Thymus (tissue), 11 donors: ENCODE data around the gene ZNF385B. TPM values are rescaled to one million over a fixed set of nuclear protein-coding genes. Genes with fewer than 3 reads are reported as not detected.

Source experiments
- DNase-seq, 9 donors: peaks; one replicate each; pipeline ENCODE4 v3.0.0-alpha.2; 2013; ENCODE audit warnings: low spot score in 9 of 9, low read depth in 6 of 9, missing footprints in 1 of 9
- H3K27ac ChIP-seq, 2 donors: one replicate each; pipeline ENCODE4 v1.5.1; 2013; ENCODE audit warnings: control low read depth in 1 of 2, low read depth in 1 of 2, low read length in 1 of 2, mild to moderate bottlenecking in 1 of 2, moderate library complexity in 1 of 2
- H3K27me3 ChIP-seq, 2 donors: one replicate each; pipeline ENCODE4 v1.5.1; 2013; ENCODE audit warnings: low read length in 1 of 2; ENCODE audit not compliant: control insufficient read depth in 2 of 2, insufficient read depth in 1 of 2
- H3K36me3 ChIP-seq, 2 donors: one replicate each; pipeline ENCODE4 v1.5.1; 2013; ENCODE audit warnings: low read length in 1 of 2, mild to moderate bottlenecking in 1 of 2, moderate library complexity in 1 of 2; ENCODE audit not compliant: control insufficient read depth in 2 of 2, insufficient read depth in 2 of 2
- H3K4me1 ChIP-seq, 2 donors: one replicate each; pipeline ENCODE4 v1.5.1; 2013; ENCODE audit warnings: low read length in 2 of 2; ENCODE audit not compliant: control insufficient read depth in 2 of 2, insufficient read depth in 2 of 2
- H3K4me3 ChIP-seq, 2 donors: one replicate each; pipeline ENCODE4 v1.5.1; 2013; ENCODE audit warnings: low read length in 2 of 2, control low read depth in 1 of 2, mild to moderate bottlenecking in 1 of 2
- H3K9me3 ChIP-seq, 2 donors: one replicate each; pipeline ENCODE4 v1.5.1; 2013; ENCODE audit warnings: low read length in 1 of 2, mild to moderate bottlenecking in 1 of 2; ENCODE audit not compliant: control insufficient read depth in 2 of 2, insufficient read depth in 1 of 2
- WGBS: extraction: QIAGEN DNeasy Blood & Tissue Kit; methylation state at CpG from one replicate; pipeline ENCODE4 v1.1.7; 2013; 5-methylcytosine and 5-hydroxymethylcytosine counted together
- polyA plus RNA-seq: library from polyadenylated mRNA; stranded (reverse); fragments of 200-250 nt; gene quantifications from one replicate; pipeline ENCODE4 v1.2.3, GENCODE V29; 2013
- total RNA-seq: library from RNA; stranded (reverse); fragments of 120-200 nt; gene quantifications from one replicate; pipeline ENCODE4 v1.2.4, GENCODE V29; 2013
- donor health status: healthy.

Gene ZNF385B
- total and polyA plus RNA-seq, 2 donors = 0.14 to 2.0 TPM

GRCh38 chr2:179437430-179437829 is 424.0 kb downstream of the ZNF385B start:
- no peak overlapping the region for H3K27ac ChIP-seq

GRCh38 chr2:179435566-179435965 is 425.8 kb downstream of the ZNF385B start:
- Histone ChIP-seq H3K4me1 (no peaks in the 10 kb centered on the region), H3K9me3 (no peaks in the 10 kb centered on the region), H3K27ac (no peak overlapping the region), H3K4me3 (no peak overlapping the region), H3K27me3 (no peaks in the 10 kb centered on the region), H3K36me3 (no peaks in the 10 kb centered on the region)
- WGBS = 89% methylated on average over 2 of the region's 2 CpGs
- DNase-seq = no peak

More at GRCh38 chr2:179437430-179437829, 424.0 kb downstream of the ZNF385B start:
- 96% methylated on average over 3 of the region's 3 CpGs for WGBS
- H3K36me3 ChIP-seq = no peaks in the 10 kb centered on the region
- no peak overlapping the region for H3K4me3 ChIP-seq
- H3K4me1 ChIP-seq = no peaks in the 10 kb centered on the region
- H3K27me3 ChIP-seq = peaks cover 0 to 2% of the 10 kb centered on the region in 2 donors
- no peaks in the 10 kb centered on the region for H3K9me3 ChIP-seq
- no peak for DNase-seq

GRCh38 chr2:179435000-179435399 is 426.4 kb downstream of the ZNF385B start:
- no peak for DNase-seq
- Histone ChIP-seq H3K27ac (no peak overlapping the region), H3K4me3 (no peak overlapping the region), H3K27me3 (no peaks in the 10 kb centered on the region), H3K9me3 (no peaks in the 10 kb centered on the region), H3K36me3 (no peaks in the 10 kb centered on the region), H3K4me1 (no peaks in the 10 kb centered on the region)
- 97% methylated on average over 4 of the region's 4 CpGs for WGBS

- Histone ChIP-seq H3K4me1 (no peaks in the 10 kb centered on the region), H3K4me3 (no peak overlapping the region), H3K9me3 (no peaks in the 10 kb centered on the region), H3K36me3 (no peaks in the 10 kb centered on the region), H3K27ac (no peak overlapping the region), H3K27me3 (no peaks in the 10 kb centered on the region)
- no peak for DNase-seq
- 100% methylated on average over 1 of the region's 1 CpG for WGBS
Observed at GRCh38 chr2:179434357-179434756, 427.1 kb downstream of the ZNF385B start.

GRCh38 chr2:179432751-179433150 is 428.7 kb downstream of the ZNF385B start:
- Histone ChIP-seq H3K27ac (no peak overlapping the region), H3K4me1 (no peaks in the 10 kb centered on the region), H3K4me3 (no peak overlapping the region), H3K27me3 (peaks cover 0 to 9% of the 10 kb centered on the region in 2 donors), H3K36me3 (no peaks in the 10 kb centered on the region), H3K9me3 (no peaks in the 10 kb centered on the region)
- WGBS = 95% methylated on average over 3 of the region's 3 CpGs
- DNase-seq = no peak

- 94% methylated on average over 2 of the region's 2 CpGs for WGBS
- H3K27me3 ChIP-seq = peaks cover 0 to 15% of the 10 kb centered on the region in 2 donors
- H3K27ac ChIP-seq = no peak overlapping the region
- H3K9me3 ChIP-seq = no peaks in the 10 kb centered on the region
- DNase-seq = no peak
- H3K4me3 ChIP-seq = no peak overlapping the region
- no peaks in the 10 kb centered on the region for H3K36me3 ChIP-seq
- H3K4me1 ChIP-seq = no peaks in the 10 kb centered on the region
Observed at GRCh38 chr2:179429597-179429996, 431.8 kb downstream of the ZNF385B start.

- Histone ChIP-seq H3K4me3 (no peak overlapping the region), H3K27ac (no peak overlapping the region), H3K4me1 (no peaks in the 10 kb centered on the region), H3K36me3 (no peaks in the 10 kb centered on the region), H3K27me3 (peaks cover 0 to 15% of the 10 kb centered on the region in 2 donors), H3K9me3 (no peaks in the 10 kb centered on the region)
- DNase-seq = no peak
- WGBS = 68% methylated on average over 11 of the region's 11 CpGs
Observed at GRCh38 chr2:179429060-179429471, 432.3 kb downstream of the ZNF385B start.

GRCh38 chr2:179428649-179429048 is 432.8 kb downstream of the ZNF385B start:
- Histone ChIP-seq H3K4me1 (no peaks in the 10 kb centered on the region), H3K9me3 (no peaks in the 10 kb centered on the region), H3K27ac (no peak overlapping the region), H3K36me3 (no peaks in the 10 kb centered on the region), H3K27me3 (peaks cover 0 to 15% of the 10 kb centered on the region in 2 donors), H3K4me3 (no peak overlapping the region)
- 37% methylated on average over 7 of the region's 7 CpGs for WGBS
- no peak for DNase-seq

GRCh38 chr2:179427065-179427464 is 434.3 kb downstream of the ZNF385B start:
- H3K4me3 ChIP-seq = no peak overlapping the region
- no peaks in the 10 kb centered on the region for H3K9me3 ChIP-seq
- no peak overlapping the region for H3K27ac ChIP-seq
- H3K4me1 ChIP-seq = no peaks in the 10 kb centered on the region
- peaks cover 0 to 18% of the 10 kb centered on the region in 2 donors for H3K27me3 ChIP-seq
- H3K36me3 ChIP-seq = no peaks in the 10 kb centered on the region
- 93% methylated on average over 2 of the region's 2 CpGs for WGBS
- DNase-seq = no peak

GRCh38 chr2:179424571-179424970 is 436.8 kb downstream of the ZNF385B start:
- Histone ChIP-seq H3K9me3 (no peaks in the 10 kb centered on the region), H3K36me3 (no peaks in the 10 kb centered on the region), H3K4me1 (no peaks in the 10 kb centered on the region), H3K4me3 (no peak overlapping the region), H3K27ac (no peak overlapping the region), H3K27me3 (peaks cover 0 to 18% of the 10 kb centered on the region in 2 donors)
- no peak for DNase-seq
- 89% methylated on average over 3 of the region's 3 CpGs for WGBS
